GM23338 (cell line): ENCODE data around the gene PELI1. TPM values are rescaled to one million over a fixed set of nuclear protein-coding genes. Genes with fewer than 3 reads are reported as not detected.
A peak's percentile ranks its signal among the peaks of the same experiment; 100 is the strongest.

Experiments used
- ATAC-seq: fragments of 200-7000 bp; cut with Tn5 transposase; 3 replicates; pipeline ENCODE4 v1.9.1; 2020
- DNase-seq: peaks from one replicate; pipeline ENCODE4 v3.0.0-alpha.2; 2015; ENCODE audit warnings: low spot score
- H2AFZ ChIP-seq: fragments of 200-600 bp; sonication (generic); 2 replicates; pipeline ENCODE4 v1.8.0; 2016; ENCODE audit warnings: antibody characterized with exemption, mild to moderate bottlenecking, moderate library complexity
- H3F3A ChIP-seq: fragments of 200-600 bp; sonication (generic); replicated peaks from 2 replicates; pipeline ENCODE4 v1.8.0; 2017; ENCODE audit warnings: antibody characterized with exemption, mixed run types, low read depth
- H3K27ac ChIP-seq: fragments of 200-600 bp; sonication (generic); 2 replicates; pipeline ENCODE4 v1.6.1; 2016; ENCODE audit warnings: low read depth
- H3K27me3 ChIP-seq: fragments of 200-600 bp; sonication (generic); 2 replicates; pipeline ENCODE4 v1.8.0; 2016; ENCODE audit warnings: mild to moderate bottlenecking, mixed run types, moderate library complexity; ENCODE audit not compliant: insufficient read depth
- H3K36me3 ChIP-seq: fragments of 200-600 bp; sonication (generic); 2 replicates; pipeline ENCODE4 v1.8.0; 2016; ENCODE audit warnings: mild to moderate bottlenecking; ENCODE audit not compliant: insufficient read depth
- H3K4me1 ChIP-seq: fragments of 200-600 bp; sonication (generic); 2 replicates; pipeline ENCODE4 v1.8.0; 2016; ENCODE audit warnings: mild to moderate bottlenecking, moderate library complexity; ENCODE audit not compliant: insufficient read depth
- H3K4me2 ChIP-seq: fragments of 200-600 bp; sonication (generic); 2 replicates; pipeline ENCODE4 v1.7.1; 2017; ENCODE audit warnings: mixed run types
- H3K4me3 ChIP-seq: fragments of 200-600 bp; sonication (generic); 2 replicates; pipeline ENCODE4 v1.6.1; 2016; ENCODE audit warnings: mixed run types
- H3K79me2 ChIP-seq: fragments of 200-600 bp; sonication (generic); replicated peaks from 2 replicates; pipeline ENCODE4 v1.8.0; 2017; ENCODE audit warnings: mild to moderate bottlenecking; ENCODE audit not compliant: insufficient read depth
- H3K9me2 ChIP-seq: fragments of 200-600 bp; sonication (generic); 2 replicates; pipeline ENCODE4 v1.8.0; 2017; ENCODE audit not compliant: insufficient read depth
- H4K20me1 ChIP-seq: fragments of 200-600 bp; sonication (generic); replicated peaks from 2 replicates; pipeline ENCODE4 v1.8.0; 2017; ENCODE audit warnings: mild to moderate bottlenecking; ENCODE audit not compliant: insufficient read depth
- H3K27ac Mint-ChIP-seq: 2 replicates; pipeline ENCODE4 v1.8.0; 2020; ENCODE audit warnings: inconsistent platforms, mild to moderate bottlenecking, moderate library complexity, mixed read lengths
- H3K27me3 Mint-ChIP-seq: 3 replicates; pipeline ENCODE4 v1.8.0; 2022; ENCODE audit warnings: low read depth, mild to moderate bottlenecking, moderate library complexity, mixed read lengths, inconsistent platforms; ENCODE audit not compliant: insufficient read depth, poor library complexity
- H3K36me3 Mint-ChIP-seq: 3 replicates; pipeline ENCODE4 v1.8.0; 2021; ENCODE audit warnings: low read depth, mild to moderate bottlenecking, inconsistent platforms, moderate library complexity, mixed read lengths
- H3K4me1 Mint-ChIP-seq: 3 replicates; pipeline ENCODE4 v1.8.0; 2020; ENCODE audit warnings: mild to moderate bottlenecking, inconsistent platforms, mixed read lengths
- H3K4me3 Mint-ChIP-seq: 3 replicates; pipeline ENCODE4 v1.8.0; 2021; ENCODE audit warnings: moderate library complexity, mild to moderate bottlenecking, inconsistent platforms, mixed read lengths
- H3K9me3 Mint-ChIP-seq: 3 replicates; pipeline ENCODE4 v1.8.0; 2020; ENCODE audit warnings: moderate library complexity, mild to moderate bottlenecking, inconsistent platforms, mixed read lengths
- CREB1 ChIP-seq: fragments of 250-450 bp; sonication (Bioruptor Pico); IDR thresholded peaks from 2 replicates; pipeline ENCODE4 v1.5.0; 2020; ENCODE audit warnings: low read depth, mild to moderate bottlenecking, moderate library complexity
- NANOG ChIP-seq: IDR thresholded peaks from 2 replicates; pipeline ENCODE4 v1.6.1; 2016; ENCODE audit warnings: antibody characterized with exemption, borderline replicate concordance
- POLR2AphosphoS5 ChIP-seq: IDR thresholded peaks from 2 replicates; pipeline ENCODE4 v1.6.1; 2016; ENCODE audit warnings: antibody characterized with exemption, low read depth
- STAT1 ChIP-seq: IDR thresholded peaks from one replicate; pipeline ENCODE4 v1.6.1; 2016; ENCODE audit warnings: antibody characterized with exemption; ENCODE audit not compliant: unreplicated experiment
- ZNF331 ChIP-seq: fragments of 250-450 bp; sonication (Bioruptor Pico); IDR thresholded peaks from 2 replicates; pipeline ENCODE4 v1.5.0; 2020; ENCODE audit warnings: low read depth, mild to moderate bottlenecking, moderate library complexity
- polyA plus RNA-seq: library from polyadenylated mRNA; unstranded; fragments of >200 nt; fragmentation: Nextera tagmentation; extraction: Ambion mirVana; gene quantifications from 2 replicates; pipeline ENCODE4 v1.2.1, GENCODE V29; 2016
- total RNA-seq: library from RNA; depleted of rRNA; stranded (reverse); fragments of >200 nt; shearing (Covaris generic); gene quantifications from 2 replicates; pipeline ENCODE4 v1.2.3, GENCODE V29; 2014
- TF ChIP-seq, protein P1 (sequence below), 2 experiments: fragments of 200-600 bp in 1 of 2; sonication (generic) in 1 of 2; conservative IDR thresholded peaks; 2 replicates each; pipeline versions ENCODE4 v1.5.1 to v1.6.1; 2016 to 2017; ENCODE audit warnings: antibody characterized with exemption in 2 of 2, low read depth in 2 of 2, mild to moderate bottlenecking in 2 of 2, moderate library complexity in 1 of 2
- TF ChIP-seq, protein P2 (sequence below): IDR thresholded peaks from 2 replicates; pipeline ENCODE4 v1.6.1; 2016; ENCODE audit warnings: antibody characterized with exemption
- TF ChIP-seq, protein P3 (sequence below): fragments of 250-450 bp; sonication (Bioruptor Pico); IDR thresholded peaks from 2 replicates; pipeline ENCODE4 v1.5.0; 2020; ENCODE audit warnings: mild to moderate bottlenecking, moderate library complexity

The PELI1 gene
- total and polyA plus RNA-seq, 2 experiments from 2014 or later, result 32.4 to 61.8 TPM

DNA sequence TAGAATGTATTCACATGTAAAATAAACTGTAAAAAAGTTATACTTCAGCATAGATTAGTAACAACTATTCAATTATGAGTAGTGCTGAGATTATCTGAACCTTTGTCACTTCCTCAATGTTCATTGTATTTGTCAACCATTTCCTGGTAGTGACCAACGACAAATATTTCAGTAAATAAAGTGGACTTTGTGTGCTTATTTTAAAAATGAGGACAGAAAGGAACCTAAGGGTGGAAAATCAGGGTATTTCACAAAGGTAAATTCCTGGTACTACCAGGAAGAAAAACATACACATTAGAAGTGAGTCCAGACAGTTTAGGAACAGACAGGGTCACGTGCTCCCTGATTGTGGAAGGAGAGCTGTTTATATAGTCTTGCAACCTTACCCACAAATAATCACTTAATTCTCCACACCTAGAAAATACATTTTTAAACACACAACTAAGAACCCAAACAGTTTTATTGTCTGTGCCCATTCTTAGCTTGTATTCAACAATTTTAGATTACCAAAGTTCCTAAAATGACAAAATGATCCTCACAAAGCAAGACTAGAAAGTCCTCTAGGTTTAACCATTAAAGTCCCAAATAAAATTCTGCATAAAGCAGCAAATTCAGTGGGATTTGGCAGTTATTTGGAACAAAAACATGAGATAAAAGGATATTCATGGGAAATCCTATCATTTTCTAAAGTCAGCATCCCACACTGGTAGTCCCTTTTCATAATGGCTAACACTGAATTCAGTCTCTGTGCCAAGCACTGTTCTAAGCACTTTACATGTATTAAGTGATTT lies 28.2 kb downstream of the PELI1 start:
- no peak overlapping the region for H2AFZ ChIP-seq
- H3F3A ChIP-seq, result no peaks in the 10 kb centered on the region
- H3K79me2 ChIP-seq, result peaks cover 100% of the 10 kb centered on the region
- no peaks in the 10 kb centered on the region for H3K9me2 ChIP-seq
- Mint-ChIP-seq H3K27ac (peak overlapping the region; percentile 44; the same call in 1 of the 2 replicates), H3K4me3 (no peak overlapping the region), H3K9me3 (no peaks in the 10 kb centered on the region), H3K36me3 (no peaks in the 10 kb centered on the region; the same call in 2 of the 3 replicates), H3K27me3 (no peaks in the 10 kb centered on the region), H3K4me1 (peaks cover 45% of the 10 kb centered on the region)
- H3K27me3 ChIP-seq, result no peaks in the 10 kb centered on the region
- peaks cover 51% of the 10 kb centered on the region for H3K4me1 ChIP-seq
- H3K36me3 ChIP-seq, result no peaks in the 10 kb centered on the region
- ATAC-seq, result no peak
- no peak overlapping the region for H3K4me2 ChIP-seq
- peaks cover 13% of the 10 kb centered on the region for H4K20me1 ChIP-seq
- H3K4me3 ChIP-seq, result no peak overlapping the region
- H3K27ac ChIP-seq, result 0 out of 2 replicates have a peak overlapping the region, but pooled peaks have one; percentile 14
- TF ChIP-seq, protein P1, sequence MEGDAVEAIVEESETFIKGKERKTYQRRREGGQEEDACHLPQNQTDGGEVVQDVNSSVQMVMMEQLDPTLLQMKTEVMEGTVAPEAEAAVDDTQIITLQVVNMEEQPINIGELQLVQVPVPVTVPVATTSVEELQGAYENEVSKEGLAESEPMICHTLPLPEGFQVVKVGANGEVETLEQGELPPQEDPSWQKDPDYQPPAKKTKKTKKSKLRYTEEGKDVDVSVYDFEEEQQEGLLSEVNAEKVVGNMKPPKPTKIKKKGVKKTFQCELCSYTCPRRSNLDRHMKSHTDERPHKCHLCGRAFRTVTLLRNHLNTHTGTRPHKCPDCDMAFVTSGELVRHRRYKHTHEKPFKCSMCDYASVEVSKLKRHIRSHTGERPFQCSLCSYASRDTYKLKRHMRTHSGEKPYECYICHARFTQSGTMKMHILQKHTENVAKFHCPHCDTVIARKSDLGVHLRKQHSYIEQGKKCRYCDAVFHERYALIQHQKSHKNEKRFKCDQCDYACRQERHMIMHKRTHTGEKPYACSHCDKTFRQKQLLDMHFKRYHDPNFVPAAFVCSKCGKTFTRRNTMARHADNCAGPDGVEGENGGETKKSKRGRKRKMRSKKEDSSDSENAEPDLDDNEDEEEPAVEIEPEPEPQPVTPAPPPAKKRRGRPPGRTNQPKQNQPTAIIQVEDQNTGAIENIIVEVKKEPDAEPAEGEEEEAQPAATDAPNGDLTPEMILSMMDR (conservative IDR thresholded peaks at IDR 0.05; ENCODE audit: low read depth in 2 of 2), result no peak
- TF ChIP-seq STAT1 (no peak), CREB1 (no peak), NANOG (no peak), POLR2AphosphoS5 (no peak), ZNF331 (CRISPR knock-in tag) (no peak)
- TF ChIP-seq, protein P2, sequence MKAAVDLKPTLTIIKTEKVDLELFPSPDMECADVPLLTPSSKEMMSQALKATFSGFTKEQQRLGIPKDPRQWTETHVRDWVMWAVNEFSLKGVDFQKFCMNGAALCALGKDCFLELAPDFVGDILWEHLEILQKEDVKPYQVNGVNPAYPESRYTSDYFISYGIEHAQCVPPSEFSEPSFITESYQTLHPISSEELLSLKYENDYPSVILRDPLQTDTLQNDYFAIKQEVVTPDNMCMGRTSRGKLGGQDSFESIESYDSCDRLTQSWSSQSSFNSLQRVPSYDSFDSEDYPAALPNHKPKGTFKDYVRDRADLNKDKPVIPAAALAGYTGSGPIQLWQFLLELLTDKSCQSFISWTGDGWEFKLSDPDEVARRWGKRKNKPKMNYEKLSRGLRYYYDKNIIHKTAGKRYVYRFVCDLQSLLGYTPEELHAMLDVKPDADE, result no peak
- TF ChIP-seq, protein P3, sequence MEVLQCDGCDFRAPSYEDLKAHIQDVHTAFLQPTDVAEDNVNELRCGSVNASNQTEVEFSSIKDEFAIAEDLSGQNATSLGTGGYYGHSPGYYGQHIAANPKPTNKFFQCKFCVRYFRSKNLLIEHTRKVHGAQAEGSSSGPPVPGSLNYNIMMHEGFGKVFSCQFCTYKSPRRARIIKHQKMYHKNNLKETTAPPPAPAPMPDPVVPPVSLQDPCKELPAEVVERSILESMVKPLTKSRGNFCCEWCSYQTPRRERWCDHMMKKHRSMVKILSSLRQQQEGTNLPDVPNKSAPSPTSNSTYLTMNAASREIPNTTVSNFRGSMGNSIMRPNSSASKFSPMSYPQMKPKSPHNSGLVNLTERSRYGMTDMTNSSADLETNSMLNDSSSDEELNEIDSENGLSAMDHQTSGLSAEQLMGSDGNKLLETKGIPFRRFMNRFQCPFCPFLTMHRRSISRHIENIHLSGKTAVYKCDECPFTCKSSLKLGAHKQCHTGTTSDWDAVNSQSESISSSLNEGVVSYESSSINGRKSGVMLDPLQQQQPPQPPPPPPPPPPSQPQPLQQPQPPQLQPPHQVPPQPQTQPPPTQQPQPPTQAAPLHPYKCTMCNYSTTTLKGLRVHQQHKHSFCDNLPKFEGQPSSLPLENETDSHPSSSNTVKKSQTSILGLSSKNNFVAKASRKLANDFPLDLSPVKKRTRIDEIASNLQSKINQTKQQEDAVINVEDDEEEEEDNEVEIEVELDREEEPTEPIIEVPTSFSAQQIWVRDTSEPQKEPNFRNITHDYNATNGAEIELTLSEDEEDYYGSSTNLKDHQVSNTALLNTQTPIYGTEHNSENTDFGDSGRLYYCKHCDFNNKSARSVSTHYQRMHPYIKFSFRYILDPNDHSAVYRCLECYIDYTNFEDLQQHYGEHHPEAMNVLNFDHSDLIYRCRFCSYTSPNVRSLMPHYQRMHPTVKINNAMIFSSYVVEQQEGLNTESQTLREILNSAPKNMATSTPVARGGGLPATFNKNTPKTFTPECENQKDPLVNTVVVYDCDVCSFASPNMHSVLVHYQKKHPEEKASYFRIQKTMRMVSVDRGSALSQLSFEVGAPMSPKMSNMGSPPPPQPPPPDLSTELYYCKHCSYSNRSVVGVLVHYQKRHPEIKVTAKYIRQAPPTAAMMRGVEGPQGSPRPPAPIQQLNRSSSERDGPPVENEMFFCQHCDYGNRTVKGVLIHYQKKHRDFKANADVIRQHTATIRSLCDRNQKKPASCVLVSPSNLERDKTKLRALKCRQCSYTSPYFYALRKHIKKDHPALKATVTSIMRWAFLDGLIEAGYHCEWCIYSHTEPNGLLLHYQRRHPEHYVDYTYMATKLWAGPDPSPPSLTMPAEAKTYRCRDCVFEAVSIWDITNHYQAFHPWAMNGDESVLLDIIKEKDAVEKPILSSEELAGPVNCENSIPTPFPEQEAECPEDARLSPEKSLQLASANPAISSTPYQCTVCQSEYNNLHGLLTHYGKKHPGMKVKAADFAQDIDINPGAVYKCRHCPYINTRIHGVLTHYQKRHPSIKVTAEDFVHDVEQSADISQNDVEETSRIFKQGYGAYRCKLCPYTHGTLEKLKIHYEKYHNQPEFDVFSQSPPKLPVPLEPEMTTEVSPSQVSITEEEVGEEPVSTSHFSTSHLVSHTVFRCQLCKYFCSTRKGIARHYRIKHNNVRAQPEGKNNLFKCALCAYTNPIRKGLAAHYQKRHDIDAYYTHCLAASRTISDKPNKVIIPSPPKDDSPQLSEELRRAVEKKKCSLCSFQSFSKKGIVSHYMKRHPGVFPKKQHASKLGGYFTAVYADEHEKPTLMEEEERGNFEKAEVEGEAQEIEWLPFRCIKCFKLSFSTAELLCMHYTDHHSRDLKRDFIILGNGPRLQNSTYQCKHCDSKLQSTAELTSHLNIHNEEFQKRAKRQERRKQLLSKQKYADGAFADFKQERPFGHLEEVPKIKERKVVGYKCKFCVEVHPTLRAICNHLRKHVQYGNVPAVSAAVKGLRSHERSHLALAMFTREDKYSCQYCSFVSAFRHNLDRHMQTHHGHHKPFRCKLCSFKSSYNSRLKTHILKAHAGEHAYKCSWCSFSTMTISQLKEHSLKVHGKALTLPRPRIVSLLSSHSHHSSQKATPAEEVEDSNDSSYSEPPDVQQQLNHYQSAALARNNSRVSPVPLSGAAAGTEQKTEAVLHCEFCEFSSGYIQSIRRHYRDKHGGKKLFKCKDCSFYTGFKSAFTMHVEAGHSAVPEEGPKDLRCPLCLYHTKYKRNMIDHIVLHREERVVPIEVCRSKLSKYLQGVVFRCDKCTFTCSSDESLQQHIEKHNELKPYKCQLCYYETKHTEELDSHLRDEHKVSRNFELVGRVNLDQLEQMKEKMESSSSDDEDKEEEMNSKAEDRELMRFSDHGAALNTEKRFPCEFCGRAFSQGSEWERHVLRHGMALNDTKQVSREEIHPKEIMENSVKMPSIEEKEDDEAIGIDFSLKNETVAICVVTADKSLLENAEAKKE (CRISPR knock-in tag), result no peak
- DNase-seq, result no peak
